GM19438 (cell line): ENCODE data around the gene OTUB2.

Source experiments
- ATAC-seq: cut with Tn5 transposase; IDR thresholded peaks from one replicate; pipeline ENCODE4 v1.9.1; 2021; ENCODE audit warnings: low read depth; ENCODE audit not compliant: unreplicated experiment

The OTUB2 gene

GRCh38 chr14:94088516-94088915 is 62.4 kb downstream of the OTUB2 start:
- ATAC-seq = no peak

- ATAC-seq = no peak
Observed at GRCh38 chr14:94089479-94089878, 63.3 kb downstream of the OTUB2 start.

- ATAC-seq = no peak
Observed at GRCh38 chr14:94093418-94093817, 67.3 kb downstream of the OTUB2 start.

GRCh38 chr14:94097091-94097490 is 71.0 kb downstream of the OTUB2 start:
- no peak for ATAC-seq
